Measurements from ENCODE around the gene PCNA.
"Not testable (repeated sequence)": the region's sequence is repeated elsewhere in the genome, so short reads cannot be mapped to it uniquely, and the experiment has no call there.

PCNA gene

DNA sequence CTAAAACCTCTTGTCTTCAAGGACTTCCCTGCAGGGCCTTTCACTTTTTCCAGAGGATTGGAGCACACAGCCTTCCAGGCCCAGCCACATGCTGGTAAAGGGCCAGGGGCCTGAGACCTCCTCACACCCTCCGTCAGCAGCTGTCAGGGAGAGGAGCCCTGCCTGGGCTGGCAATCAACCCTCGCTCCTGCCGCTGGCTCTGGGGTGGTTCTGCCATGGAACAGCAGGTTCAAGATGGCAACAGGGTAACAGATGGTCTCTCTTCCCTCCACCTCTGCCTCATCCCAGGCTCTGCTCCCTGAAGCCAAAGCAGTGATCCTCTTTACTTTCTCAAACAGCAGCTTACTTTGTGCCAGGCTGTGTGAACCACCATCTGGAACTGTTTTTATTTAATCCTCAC lies 23.8 kb downstream of the PCNA start:
- DNase-seq, result no peak

DNA sequence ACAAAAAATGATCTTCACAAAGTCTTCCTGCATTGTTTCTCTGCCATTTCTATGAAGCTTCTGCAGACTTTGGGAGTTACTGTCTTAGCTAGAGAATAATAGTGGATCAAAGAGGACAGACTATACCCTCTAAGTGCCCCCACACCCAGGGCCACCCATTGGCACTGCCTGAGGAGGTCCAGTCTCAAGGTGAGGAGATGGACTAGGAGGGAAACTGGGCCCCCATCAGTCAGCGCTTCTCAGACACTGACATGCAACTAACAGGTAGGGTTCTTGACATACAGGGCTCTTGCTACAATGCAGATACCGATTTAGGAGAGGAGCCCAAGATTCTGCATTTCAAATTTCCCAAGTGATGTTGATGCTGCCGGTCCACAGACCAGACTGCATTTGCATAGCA lies 24.3 kb downstream of the PCNA start:
- DNase-seq, result no peak

DNA sequence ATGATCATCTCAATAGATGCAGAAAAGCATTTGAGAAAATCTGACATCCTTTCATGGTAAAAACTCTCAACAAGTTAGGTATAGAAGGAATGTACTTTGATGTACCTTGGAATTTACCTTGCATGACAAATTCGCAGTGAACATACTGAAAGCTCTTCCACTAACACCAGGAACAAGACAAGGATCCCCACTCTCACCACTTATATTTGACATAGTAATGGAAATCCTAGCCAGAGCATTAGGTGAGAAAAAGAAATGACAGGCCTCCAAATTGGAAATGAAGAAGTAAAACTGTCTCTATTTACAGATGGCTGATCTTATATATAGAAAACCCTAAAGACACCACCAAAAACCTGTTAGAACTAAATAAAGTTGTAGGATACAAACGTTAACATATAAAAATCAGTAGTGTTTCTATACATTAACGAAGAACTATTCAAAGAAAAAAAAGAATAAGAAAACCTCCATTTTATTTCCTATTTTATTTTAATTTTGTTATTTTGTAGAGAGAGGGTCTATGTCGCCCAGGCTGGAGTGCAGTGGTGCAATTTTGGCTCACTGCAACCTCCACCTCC lies 26.9 kb downstream of the PCNA start:
- DNase-seq, result no peak

DNA sequence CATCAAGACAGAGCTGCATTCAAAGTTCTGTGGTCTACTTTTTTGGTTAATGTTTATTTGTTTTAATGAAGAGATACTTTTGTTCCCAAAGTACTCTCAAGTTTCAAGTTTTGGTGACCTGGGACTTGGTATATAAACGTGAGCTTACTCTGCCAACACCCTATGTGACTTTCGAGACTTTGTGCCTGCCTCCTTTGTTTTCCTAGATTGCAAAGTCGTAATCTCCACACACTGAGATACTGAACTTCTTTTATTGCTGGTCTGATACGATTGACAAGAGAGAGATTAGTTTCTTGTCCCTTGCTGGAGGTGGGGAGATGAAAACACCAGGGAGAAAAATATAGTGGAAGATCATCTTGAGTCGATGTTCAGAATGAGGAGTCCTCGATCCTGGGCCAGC lies 27.9 kb downstream of the PCNA start:
- no peak for DNase-seq

DNA sequence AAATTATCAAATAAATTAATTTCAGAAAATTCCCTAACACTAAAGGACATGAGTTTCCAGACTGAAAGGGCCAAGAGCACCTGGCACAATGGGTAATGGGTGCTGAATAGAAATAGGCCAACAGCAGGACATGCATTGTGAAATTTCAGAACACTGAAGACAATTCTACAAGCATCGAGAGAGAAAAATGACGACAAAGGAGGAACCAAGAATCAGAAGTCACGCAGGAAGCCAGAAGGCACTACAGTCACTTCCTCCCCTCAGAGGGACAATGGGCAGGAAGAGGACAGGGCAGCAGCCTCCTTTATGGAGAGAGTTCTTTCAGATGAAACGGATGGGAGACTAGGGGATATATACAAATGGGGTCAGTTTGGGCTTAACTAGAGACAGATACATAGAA lies 29.6 kb downstream of the PCNA start:
- no peak for DNase-seq

DNA sequence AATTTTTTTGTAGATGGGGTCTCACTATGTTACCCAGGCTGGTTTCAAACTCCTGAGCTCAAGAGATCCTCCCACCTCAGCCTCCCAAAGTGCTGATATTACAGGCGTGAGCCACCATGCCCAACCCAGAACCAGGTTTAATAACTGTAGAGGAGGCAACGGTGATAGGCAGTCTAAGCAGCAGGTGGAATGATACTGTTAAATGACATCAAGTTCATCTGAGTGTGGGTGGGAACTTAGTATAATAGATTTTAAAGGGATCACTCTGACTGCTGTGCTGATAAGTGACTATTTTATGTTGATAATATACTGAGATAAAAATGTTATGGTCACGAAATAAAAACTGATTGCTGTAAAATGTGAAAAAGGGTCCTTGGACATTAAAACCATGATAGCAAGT lies 31.1 kb downstream of the PCNA start:
- DNase-seq, result no peak

DNA sequence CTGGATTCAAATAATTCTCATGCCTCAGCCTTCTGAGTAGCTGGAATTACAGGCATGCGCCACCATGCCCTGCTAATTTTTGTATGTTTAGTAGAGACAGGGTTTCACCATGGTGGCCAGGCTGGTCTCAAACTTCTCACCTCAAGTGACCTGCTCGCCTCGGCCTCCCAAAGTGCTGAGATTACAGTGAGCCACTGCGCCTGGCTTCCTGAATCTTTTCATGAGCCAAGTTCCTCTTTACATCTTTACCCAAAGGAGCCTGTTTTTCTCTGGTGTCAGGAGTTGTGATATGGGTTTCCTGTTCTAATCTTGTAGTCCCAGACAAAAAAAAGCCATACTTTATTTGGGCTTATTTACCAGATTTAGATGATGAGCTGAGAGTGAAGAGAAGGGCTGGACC lies 34.4 kb downstream of the PCNA start:
- DNase-seq, result no peak

DNA sequence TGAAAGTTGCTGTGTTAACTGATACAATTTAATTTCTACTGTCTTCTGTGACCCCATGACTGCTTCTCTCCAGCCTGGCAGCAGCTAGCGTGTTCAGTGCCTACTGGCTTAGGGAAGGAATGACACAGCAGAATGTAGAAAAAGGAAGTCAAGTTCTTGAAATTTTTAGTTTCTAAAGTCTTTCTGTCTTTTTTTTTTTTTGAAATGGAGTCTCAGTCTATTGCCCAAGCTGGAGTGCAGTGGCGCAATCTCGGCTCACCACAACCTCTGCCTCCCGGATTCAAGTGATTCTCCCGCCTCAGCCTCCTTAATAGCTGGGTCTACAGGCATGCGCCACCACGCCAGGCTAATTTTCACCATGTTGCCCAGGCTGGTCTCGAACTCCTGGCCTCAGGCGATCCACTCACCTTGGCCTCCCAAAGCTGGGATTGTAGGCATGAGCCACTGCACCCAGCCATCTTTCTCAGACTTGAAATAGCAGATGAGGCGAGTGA lies 39.3 kb downstream of the PCNA start:
- no peak for DNase-seq

DNA sequence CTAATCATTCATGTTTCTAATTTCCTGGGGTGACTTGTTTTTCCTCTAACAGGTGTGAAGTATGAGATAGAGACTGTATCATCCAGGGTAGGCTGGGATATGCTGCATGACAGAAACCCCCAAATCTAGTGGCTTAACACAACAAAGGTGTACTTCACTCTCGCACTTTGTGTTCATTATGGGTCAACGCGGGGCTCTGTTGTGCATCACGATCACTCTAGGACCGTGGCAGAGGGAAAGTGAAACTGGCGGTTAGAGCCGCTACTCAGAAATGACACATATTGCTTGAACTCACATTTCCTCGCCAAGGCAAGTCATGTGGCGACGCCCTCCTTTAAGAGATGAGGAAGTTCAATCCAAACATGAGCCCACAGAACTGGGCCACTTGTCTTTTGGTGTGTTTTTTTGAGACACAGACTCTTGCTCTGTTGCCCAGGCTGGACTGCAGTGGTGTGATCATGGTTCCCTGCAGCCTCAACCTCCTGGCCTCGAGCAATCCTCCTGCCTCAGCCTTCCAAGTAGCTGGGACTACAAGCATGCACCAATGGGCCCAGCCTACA lies 41.3 kb downstream of the PCNA start:
- DNase-seq, result no peak

DNA sequence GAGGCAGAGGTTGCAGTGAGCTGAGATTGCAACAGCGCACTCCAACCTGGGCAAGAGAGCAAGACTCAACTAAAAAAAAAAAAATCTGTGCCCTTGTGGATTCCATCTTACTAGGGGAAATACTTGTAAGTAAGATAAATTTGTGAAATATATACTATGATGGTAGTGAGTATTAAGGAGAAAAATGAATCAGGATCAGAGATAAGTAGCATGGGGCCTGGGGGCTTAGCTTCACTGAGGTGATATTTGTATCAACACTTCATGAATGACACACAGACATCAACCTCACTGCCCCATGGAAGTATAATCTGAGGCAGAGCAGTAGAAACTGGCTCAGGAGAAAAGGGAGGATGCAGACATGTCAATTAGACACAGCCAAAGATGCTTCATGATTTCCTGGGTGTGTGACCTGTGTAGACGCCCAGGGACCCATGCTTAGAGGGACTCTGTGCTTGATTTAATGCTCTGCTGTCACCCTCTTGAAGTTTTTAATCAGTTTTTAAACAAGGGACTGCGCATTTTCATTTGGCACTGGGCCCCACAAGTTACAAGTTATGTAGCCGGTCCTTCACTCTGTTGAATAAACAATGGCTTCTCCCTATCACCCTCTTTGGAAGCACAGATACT lies 41.9 kb downstream of the PCNA start:
- no peak for DNase-seq

DNA sequence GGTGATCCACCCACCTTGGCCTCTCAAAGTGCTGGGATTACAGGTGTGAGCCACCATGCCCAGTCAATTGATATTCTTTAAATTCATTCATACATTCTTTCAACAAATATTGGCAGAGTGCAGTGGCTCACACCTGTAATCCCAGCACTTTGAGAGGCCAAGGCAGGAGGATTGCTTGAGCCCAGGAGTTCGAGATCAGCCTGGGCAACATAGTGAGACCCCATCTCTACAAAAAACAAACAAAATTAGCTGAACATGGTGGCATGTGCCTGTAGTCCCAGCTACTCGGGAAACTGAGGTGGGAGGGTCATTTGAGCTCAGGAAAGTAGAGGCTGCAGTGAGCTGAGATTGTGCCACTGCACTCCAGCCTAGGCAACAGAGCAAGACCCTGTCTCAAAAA lies 42.8 kb downstream of the PCNA start:
- not testable (repeated sequence) for DNase-seq

DNA sequence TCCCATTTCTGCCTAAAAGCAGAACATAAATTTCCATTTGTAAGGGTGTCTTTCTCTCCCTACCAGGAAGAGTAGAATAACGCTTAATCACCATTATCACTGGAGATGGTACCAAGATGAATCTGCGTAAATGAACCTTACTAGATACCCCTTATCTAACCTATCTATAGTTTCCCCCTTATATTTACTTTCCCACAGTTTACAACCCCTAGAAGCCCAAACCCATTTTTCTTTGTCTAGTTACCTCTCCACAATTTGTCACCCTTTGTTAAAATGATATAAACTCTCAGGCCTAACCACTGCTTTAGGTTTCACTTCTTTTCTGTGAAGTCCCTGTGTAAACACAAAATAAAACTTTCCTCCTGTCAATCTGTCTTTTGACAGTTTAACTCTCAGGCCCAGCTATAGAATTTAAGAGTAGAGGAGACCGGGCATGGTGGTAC lies 45.5 kb downstream of the PCNA start:
- no peak for DNase-seq

DNA sequence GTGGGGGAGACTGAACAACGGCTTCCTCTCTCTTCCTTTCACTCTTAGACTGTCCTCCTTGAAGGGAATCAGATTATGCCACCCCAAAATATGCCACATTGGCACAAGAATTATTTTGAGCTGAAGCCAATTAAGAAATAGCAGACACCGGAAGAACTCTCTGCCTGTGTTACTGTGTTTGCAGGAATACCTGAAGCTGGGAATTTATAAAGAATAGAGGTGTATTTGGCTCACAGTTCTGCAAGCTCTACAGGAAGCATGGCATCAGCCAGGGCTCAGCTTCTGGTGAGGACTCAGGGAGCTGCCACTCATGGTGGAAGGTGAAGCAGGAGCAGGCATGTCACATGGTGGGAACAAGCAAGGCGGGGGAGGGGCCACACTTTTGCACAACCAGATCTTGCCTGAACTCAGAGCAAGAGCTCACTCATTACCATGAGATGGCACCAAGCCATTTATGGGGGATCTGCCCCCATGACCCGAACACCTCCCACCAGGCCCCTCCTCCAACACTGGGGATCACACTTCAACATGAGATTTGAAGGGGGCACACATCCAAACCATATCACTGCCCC lies 46.0 kb downstream of the PCNA start:
- no peak for DNase-seq

DNA sequence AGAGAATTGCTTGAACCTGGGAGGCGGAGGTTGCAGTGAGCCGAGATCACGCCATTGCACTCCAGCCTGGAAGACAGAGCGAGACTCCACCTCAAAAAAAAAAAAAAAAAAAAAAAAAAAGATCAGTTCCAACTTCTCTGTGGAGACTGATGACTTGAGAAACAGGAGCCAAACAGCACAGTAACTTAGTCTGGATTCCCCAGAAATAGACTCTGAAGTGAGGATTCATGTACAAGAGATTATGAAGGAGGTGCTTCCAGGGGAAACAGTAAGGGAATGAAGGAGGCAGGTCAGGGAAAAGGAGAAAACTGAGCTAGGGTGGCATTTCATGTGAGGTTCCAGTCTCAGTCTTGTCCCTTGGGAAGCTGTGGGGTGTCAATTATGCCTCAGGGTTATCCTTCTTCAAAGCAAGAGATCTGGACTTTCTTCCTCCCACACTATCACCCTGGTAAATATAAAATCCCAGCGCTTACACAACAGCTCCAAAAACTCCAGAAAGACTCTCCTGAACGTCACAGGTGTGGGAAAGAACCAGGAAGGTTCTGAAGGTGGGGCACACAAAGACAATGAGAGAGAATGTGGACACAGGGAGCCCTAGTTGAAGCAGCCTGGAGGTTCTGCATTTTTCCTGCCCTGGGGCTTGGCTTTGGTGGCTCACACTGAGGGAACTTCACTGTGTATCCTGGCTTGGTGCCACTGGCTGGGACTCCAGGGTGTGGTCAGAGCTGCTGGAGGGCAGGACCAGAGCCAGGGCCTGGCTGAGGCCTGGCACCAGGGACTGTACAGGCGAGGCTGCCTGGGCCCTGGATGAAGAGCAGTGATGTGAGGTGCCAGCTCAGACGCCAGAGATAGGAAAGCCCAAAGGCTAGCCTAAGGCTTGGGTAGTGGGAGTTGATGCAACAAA lies 46.8 kb downstream of the PCNA start:
- peak; percentile 48 for DNase-seq

DNA sequence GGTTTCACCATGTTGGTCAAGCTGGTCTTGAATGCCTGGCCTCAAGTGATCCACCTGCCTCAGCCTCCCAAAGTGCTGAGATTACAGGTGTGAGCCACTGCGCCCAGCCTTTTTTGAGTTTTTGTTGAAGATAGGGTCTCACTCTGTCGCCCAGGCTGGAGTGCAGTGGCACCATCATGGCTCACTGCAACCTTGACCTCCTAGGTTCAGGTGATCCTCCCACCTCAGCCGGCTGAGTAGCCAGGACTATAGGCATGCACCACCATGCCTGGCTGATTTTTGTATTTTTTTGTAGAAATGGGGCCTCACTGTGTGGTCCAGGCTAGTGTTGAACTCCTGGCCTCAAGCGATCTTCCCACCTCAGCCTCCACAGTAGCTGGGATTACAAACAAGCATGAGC lies 47.8 kb downstream of the PCNA start:
- DNase-seq, result not testable (repeated sequence)

DNA sequence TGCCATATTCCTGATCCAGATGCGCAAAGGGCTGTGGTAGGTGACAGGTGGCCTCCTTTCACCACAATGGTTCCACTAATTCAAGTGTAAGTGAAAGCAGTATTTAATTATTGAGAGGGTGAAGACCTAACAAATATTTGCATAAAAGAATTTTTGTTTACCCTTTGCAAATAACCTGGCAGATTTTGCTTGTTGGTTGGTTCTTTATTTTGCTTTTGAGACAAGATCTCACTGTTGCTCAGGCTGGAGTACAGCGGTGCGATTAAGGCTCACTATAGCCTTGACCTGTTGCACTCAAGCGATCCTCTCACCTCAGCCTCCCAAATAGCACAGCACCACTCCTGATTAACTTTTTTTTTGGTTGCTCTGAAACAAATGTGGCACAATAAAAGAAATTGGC lies 49.2 kb downstream of the PCNA start:
- DNase-seq, result no peak

DNA sequence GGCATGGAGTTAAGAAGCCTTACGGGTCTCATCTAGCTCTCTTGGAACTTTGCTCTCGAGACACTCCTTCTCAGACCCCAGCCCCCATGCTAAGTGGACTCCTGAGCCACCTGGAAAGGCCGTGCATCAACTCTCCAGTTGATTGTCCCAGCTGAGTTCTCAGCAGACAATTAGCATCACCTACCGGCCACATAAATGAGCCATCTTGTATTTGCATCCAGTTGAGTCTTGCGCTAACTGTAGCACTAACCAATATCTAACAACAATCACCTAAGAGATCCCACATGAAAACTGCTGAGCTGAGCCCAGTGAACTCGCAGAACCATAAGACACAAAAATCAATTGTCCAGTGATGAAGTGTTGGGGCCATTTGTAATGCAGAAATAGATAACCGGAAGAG lies 49.7 kb downstream of the PCNA start:
- no peak for DNase-seq

DNA sequence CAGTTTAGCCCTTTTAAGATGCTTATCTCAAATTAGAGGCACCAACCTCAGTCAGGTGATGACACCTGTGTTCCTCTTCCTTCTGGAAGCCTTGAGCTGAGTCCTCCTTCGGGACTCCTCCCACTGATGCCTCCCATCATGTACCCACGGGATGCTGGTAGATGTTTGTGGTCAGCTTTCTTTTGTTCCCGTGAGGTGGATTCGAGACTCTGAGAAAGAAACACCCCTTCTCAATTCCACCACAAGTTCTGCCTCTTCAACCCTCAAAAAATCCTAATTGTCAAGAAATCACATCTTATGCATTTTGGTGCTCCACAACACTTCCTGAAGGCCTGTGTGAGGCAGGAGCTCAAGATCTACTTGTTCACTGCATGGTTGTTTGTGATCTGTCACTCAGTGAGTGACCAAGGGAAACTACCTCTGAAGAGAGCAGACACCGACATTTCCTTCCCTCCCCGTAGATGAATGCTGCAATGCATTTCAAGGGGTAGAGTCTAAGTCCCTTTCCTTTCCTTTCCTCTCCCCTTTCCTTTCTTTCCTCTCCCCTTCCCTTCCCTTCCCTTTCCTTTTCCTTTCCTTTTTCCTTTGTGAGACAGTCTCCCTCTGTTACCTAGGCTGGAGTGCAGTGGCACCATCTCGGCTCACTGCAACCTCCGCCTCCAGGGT lies 50.5 kb downstream of the PCNA start:
- DNase-seq, result no peak

DNA sequence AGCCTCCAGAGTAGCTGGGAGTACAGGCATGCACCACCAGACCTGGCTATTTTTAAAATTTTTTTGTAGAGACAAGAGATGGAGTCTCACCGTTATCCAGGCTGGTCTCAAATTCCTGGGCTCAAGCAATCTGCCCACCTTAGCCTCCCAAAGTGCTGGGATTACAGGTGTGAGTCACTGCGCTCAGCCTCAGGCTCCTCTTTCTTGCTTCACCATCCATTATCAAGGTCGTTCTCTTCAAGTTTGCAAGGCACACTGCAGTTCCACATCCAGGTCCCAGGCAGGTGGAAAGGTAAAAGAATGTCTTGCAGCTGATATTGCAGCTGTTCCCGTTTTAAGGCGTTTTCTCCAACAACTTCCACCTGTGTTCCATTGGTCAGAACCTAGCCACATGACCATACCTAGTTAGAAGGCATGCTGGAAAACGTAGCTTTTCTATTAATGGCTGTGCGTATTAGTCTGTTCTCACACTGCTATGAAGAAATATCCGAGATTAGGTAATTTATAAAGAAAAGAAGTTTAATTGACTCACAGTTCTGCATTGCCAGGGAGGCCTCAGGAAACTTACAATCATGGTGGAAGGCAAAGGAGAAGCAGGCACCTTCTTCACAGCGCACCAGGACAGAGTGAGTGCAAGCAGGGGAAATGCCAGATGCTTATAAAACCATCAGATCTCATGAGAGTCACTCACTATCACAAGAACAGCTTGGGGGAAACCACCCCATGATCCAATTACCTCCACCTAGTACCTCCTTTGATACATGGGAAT lies 51.7 kb downstream of the PCNA start:
- no peak for DNase-seq

DNA sequence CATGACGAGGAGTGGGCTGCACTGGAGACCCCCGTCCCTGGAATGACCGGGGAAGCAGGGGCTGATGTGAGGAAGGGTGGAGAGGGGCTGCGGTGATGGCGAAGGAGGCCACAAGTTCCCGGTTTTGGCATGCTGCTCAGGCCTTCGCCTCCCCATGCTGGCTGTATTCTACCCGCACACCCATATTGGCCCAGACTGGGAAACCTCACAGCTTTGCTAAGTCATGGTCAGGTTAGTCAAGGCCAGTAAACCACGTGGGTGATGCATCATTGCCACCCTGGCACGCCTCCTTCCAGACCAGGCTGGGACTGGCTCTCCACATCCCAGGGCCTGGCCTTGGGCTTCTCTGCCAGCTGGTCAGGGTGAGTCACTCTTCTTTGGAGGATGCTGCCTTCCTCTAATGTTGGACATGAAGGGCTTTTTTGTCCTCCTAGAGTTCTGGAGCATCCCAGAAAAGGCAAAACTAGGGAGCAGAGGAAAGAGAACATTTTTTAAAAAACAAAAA lies 53.8 kb downstream of the PCNA start:
- DNase-seq, result no peak

DNA sequence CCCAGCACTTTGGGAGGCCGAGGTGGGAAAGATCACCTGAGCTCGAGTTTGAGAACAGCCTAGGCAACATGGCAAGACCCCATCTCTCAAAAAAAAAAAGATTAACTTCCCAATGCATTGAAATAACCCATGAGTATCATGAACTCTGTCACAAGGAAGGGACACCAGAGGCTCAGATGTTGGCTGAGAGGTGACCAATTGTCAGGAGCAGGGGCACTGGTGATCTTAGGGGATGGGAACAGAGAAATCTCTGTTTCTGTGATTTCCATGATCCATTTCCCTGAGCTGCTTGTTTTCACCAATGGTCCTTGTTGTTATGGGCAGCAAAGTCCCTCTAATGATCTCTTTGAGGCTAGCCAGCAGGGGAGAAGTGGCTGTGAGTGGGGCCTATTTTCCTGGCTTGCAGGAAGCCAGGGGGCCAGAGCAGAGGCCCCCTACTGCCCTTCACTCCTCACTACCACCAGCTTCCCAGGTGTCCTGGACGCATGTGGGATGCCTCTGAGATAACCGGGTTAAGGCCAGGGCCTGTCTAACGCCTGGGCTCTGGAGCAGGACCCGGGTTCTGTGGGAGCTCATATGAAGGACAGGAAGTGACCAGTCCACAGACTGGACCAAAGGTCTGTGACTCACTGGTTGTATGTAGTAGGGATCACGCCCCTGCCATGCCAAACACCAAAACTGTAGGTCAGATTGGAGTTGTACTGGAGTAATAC lies 54.4 kb downstream of the PCNA start:
- no peak for DNase-seq
